NOMO-1 treated with dmso at 0.1 percent for 144 hours (cell line): ENCODE results near the gene CCDC167.

Experiments
- DNase-seq: peaks from one replicate; lab custom pipeline; 2025; ENCODE audit not compliant: unreplicated experiment; lab: John Stamatoyannopoulos, UW

Gene CCDC167

DNA sequence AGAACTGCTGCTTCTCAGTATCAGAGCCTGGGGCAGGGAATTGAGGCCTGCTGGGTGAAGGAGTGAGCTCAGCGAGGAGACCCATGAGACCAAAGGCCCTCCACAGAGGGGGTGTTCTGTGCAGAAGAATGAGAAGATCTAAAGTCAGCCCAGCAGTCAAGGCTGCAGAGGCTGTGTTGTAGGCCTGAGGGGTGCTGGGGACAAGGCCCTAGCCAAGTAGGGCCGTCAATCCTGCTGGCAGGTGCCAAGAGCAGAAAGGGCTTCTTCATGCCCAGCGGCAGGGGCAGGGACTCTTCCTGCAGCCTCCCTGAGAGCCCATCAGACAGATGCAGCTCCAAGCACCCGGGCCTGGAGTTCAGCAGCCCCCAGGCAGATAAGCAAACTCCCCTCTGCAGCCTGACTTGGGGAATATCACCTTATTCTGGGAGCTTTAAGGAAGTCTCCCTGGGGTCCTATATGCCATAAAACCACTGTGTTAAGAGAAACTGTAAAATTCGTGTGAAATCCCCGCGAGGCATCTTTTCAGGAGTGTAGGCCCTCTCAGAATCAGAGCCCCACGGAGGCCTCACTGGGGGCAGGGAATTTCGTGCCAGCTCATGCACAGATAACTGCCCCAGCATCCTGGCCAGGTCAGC, 9.0 kb downstream of the CCDC167 start:
- no peak for DNase-seq

DNA sequence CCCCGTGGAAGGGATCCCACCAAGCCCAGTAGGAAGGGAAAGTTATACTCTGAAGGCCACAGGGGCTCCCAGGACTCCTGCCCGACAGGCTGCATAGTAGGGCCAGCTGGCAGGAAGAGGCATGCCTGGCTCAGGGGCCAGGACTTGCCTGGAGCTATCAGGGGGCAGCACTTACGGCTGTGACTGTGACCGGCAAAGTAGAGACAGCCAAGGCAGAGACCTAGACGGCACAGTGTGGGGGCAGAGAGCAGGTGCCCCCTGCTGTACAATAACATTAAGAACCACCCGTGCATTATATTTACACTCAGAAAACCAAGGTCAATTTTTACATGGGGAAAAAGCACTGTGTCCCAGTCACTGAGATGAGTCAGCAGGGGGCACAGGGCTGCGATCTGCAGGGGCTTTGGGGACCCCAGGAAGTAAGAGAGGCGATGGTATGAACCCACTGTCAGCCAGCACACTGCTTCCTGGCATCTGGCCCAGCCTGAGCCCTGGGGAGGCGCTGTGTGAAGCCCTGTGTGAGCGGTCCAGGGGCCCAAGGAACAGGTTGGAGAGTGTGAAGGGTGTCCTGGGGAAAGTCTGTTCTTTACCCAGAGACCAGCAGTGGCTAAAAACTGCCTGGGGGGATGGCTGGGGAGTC, 9.9 kb downstream of the CCDC167 start:
- no peak for DNase-seq

GRCh38 chr6:37488476-37488875, 11.2 kb downstream of the CCDC167 start:
- no peak for DNase-seq

DNA sequence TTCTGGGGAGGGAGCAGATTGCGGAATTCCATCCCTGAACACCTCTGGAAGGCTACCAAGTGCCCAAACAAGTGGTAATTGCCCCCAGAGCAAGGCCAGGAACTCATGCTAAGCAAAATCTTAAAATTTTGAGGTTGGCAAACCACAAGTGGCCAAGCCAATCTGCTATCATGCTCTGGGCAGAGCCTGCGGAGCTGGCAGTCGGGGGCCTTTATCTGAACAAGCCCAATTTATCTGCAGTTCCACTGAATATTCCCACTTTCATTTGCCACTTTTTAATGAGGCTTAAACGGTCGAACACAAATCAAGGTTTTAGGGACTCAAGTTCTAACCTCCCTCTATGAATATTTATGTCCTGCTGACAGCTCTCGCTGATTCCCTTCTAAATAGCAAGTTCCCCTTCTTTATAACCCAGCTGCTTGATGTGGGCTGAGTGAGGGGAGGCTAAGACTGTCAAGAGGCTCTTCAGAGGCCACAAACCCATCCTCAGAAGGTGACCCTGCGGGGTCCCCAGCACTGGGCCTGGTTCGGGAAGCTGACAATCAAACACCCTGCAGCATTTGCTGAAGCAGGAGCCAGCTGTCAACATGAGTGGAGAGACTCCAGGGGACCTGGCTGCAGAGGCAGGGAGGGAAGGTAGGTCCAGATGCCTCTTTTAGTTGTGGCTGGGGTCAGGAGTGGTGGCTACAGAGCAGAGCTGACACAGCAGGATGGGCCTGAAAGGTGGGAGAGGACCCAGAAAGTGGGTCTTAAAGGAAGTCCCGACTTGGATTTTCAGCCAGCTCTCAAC, 11.9 kb downstream of the CCDC167 start:
- DNase-seq, result no peak

- no peak for DNase-seq
These were observed 13.4 kb downstream of the CCDC167 start for GRCh38 chr6:37486121-37486839.

DNA sequence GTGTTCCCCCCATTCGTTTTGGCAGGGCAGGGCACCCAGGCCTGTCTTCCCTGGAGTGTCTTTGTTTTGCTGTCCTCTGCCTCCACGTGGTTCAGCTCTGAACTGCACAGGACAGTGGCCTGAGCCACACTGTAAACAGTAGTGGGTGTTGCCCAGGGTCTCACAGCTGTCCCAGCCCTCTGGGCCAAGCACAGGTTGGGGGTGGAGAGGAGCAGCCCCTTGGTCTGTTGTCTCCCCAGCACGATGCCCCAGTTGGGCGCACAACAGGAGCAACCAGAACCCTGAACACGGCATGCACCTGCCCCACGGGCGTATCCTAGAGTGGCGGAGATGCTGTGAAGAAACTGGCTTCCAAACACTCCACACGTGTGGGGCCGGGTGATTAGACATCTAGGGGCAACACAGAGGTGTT, 14.4 kb downstream of the CCDC167 start:
- no peak for DNase-seq

DNA sequence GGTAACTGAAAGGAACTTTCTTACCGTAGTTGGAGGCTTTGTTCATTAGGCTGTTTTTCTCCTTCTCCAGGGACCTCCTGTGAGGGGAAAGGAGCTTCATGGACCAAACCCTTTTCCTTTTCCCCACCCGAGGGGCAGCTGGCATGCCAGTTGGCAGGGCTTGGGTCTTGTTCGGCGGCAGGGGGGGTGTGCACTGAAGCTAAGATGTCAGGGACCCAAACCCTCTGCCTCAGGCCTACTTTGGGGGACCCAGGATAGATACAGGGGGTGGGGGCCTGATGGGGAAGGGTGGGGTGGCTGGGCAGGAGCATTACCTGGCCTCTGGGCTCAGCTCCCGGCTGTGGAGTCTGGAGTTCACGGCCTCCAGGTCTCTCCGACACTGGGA, 14.9 kb downstream of the CCDC167 start:
- DNase-seq, result no peak

DNA sequence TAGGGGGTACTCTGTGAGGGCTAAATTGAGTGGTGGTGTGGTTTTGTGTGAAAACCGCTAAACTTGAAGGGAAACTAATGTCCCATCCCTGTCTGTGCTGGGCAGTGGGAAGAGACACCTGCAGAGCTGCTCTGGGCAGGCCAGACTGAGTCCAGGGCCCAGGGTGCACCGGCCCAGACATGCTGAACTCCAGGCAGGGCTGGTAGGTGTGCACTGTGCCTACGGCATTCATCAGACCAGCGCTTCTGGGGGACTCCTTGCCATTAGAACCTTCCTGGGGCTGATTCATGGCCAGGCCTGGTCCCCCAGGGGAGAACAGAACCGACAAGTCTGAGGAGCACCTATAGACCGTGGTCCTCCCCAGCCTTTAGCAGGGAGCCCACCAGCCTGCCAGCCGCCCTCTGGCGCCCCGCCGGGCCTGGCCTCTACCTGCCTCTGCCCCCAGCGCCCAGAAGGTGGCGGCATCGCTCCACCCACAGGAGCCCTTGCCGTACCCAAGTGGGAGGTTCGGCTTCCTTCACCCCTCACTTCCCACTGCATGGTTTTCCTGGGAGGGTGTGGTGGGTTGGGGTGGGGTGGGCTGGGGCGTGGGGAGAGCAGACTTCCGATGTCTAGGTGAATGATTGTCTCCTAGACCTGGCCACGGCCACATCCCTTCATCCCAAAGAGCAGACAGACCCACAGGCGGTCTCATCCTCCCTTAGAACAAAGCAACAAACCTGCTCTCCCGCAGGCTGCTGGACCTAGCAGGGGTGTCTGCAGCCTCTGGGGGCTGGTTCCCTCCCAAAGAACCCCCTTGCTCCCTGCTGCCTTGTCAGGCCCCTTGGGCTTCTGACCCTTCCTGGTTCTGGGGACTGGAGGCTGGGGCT, 15.5 kb downstream of the CCDC167 start:
- DNase-seq, result no peak

DNA sequence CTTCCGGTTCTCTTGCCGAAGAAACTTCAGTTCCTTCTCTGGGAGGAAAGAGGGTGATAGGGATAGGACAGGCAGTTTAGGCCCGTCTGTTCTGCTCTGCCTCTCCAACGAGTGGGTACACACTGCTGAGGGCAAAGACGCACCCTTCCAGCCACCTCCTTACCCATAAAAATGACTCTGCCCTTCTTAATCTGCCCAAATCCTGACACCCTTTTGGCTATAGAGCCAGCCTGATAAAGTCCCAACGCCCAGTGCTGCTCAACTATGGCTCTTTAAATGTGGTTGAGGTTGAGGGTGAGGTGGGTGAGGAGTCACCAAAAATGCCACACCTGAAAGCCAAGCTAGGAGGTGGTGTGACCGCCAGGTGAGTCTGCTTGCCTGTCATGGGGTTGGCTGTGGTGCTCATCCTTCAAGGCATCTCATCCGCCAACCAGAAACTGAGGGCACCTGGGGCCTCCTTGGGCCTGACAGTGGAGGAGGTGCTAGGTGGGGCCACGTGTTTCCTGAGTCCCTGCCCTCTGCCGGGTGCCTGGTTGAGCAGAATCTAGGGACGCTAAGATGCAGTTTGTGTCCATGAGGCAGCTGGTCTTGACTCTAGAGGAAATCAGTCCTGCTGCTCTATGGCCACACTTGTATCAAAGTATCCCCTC, 16.3 kb downstream of the CCDC167 start:
- no peak for DNase-seq

GRCh38 chr6:37482606-37483251, 17.0 kb downstream of the CCDC167 start:
- DNase-seq, result no peak

DNA sequence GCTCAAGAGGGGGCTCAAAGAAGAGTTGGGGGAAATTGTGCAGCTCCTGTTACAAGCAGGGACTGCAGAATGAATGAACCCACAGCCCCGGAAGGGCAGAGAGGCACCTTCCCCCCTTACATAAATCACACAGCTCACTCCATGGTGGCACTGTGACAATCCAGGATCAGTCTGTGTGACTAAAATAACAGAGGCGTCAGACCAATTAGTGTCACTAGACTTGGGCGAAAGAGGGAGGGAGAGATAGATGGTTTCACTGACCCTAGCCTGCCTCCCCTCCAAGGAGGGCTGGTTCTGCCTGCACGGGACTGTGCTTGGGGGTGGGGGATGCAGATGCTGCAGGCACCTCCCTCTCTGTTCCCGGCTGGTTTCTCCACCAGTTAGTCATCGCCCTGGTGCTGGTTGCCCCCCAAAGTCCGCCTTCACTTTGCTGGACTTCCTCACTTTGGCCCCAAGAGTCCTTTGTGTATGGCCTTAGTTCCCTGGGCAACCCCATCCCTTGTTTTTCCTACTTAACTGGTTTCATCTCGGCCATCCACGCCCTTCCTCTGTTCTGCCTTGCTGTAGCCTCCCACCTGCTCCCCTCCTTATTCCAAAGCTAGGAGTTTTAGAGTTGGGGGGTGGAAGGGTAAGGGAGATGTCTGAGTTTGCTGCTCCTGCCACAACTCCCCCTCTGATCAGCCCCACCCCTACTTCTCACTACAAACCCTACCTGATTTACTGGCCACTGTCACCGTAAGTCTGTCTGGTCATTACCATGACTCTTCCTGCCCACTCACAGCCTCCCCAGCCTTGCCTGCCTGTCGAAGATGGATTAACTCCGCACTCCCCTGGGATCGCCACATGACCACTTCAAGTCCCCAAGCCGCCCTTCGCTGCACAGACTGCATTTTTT, 17.7 kb downstream of the CCDC167 start:
- DNase-seq, result no peak

DNA sequence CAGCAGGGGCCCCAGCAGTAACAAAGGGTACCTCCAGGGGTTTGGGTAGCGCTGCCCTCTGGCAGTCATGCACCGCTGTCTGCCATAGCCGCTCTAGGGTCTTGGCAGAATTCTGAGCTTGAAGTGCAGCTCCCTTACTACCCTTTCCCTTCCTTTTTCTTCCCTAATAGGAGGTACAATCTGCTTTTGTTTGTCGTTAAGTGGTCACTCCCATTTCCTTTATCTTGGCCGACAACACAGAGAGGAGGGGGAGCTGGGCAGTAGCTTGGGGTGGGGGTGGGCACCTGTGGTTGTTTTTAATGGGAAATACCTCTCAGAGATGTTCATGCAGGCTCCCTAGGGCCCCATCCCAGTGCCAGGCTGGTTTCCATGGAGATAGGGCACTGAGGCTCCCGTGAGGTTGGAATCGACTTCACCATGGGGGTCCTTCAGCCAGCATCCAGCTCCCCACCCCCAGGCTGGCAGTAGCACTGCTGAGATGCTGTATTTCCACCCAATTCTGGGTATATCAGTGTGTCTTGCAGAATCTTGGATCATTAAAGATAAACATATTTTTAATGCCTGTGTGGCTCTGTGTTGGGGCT, 18.6 kb downstream of the CCDC167 start:
- DNase-seq, result no peak

GRCh38 chr6:37480118-37480736, 19.5 kb downstream of the CCDC167 start:
- DNase-seq, result no peak

DNA sequence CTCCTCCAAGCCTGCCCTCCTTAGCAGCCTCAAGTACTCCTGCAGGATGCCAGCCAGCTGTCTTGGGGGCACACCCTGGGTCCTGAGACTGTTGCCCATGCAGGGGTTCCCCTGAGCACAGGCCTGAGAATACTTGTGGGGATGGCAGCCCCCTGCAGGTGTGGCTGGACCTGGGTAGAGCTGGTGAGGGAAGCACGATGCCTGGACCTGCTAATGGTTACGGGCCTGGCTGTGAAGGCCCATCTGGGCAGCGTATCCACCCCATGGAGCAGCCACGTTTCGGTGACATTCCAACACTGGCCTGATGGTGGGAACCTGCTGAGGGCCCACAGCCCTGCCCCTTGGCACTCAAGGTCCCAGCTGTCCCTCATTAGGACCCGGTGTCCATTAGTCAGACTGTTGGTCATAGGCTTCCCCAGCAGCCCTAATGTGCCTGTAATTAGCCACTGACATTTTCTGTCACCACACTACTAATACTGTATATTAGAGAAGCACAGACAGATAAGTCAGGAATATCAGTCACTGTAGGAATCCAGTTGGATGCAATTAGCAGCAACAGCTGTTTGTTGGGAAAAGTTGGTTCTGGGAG, 20.3 kb downstream of the CCDC167 start:
- no peak for DNase-seq

DNA sequence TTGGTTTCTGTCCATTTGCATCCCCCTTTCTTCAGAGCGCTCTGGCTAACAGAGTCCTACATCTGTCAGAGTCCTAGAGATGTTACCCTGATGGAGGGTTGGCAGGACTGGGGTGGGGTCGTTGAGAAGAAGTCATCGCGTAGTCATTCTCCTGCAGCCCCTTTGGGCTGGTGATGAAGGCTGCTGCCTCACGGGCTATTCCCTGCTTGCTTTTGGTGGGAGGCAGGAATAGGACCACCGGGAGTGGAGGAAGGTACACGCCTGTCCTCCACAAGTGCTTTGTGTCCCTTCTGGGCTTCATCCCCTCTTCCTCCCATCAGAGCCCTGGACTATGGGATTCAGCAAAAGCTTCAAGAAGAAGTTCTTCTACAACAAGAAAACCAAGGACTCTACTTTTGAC, 20.9 kb downstream of the CCDC167 start:
- no peak for DNase-seq

GRCh38 chr6:37477656-37478435, 21.8 kb downstream of the CCDC167 start:
- no peak for DNase-seq

DNA sequence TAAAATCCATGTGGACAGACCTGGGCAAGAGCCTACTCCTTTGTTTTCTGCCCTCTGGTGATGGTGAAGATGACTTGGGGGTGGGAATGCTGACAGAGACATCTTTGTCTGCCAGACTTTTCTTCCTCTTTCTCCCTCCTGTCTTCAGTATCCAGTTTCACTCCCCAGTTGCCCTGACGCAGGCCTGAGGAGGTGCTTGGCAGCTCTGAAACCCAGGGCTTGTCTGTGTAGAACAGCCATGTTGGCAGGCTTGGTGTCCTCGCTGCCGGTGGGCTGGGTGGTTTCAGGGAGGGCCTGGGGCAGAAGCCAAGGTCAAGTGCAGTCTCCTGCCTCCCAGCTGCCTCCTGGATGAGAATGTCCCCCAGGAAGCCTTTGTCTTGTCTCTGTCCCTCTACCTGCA, 22.5 kb downstream of the CCDC167 start:
- DNase-seq, result no peak
